ENCODE measurements around the gene FAAP20. TPM values are rescaled to one million over a fixed set of nuclear protein-coding genes. Genes with fewer than 3 reads are reported as not detected.

FAAP20 gene
- total and polyA plus RNA-seq, 4 donors = 5.6 to 31.5 (median 15.7) TPM

DNA sequence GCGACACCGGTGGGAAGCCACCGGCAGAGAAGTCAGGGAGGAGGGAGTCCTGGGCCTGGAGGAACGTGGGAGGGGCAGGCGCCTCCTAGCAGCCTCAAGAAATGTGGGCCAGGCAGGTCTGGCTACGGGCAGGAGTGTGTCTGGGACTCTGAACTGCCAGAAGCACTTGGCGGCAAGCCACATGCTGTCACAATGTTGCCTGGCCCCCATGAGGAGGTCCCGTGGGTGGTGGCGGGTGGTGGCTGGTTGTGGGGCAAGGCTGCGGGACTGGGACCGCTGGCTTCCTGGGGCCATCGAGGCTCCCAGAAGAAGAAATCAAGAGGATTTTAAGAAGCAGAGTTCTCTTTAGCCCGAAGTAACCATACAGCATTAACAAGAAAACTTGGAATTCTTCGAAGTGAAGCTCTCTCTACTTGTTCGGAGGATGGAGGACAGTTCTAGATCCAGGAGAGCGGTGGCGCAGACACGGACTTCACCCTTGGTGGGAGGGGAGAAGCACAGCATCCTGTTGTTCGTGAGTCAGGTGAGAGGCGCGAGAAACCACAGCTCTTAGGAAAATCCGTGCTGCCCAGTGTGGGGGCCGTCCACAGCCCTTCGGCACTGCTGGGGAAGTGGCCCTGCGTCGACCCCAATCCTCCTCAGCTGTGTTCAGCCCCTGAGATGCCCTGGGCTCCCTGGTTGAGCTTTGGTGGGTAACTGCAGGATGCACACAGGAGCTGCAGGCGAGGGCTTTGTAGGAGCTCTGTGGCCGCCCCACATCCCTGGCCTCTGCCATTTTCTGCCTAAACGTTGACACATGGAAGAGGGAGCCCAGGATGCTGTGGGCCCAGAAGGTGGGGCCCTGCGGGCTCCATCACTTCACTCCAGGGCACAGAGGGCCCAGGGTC is 45.9 kb upstream of the FAAP20 start:
- H3K4me3 ChIP-seq (ENCODE audit: low read depth in 1 of 3, low read length in 3 of 3) = no peak overlapping the region
- peak; percentile 71 for DNase-seq (ENCODE audit: low spot score)

DNA sequence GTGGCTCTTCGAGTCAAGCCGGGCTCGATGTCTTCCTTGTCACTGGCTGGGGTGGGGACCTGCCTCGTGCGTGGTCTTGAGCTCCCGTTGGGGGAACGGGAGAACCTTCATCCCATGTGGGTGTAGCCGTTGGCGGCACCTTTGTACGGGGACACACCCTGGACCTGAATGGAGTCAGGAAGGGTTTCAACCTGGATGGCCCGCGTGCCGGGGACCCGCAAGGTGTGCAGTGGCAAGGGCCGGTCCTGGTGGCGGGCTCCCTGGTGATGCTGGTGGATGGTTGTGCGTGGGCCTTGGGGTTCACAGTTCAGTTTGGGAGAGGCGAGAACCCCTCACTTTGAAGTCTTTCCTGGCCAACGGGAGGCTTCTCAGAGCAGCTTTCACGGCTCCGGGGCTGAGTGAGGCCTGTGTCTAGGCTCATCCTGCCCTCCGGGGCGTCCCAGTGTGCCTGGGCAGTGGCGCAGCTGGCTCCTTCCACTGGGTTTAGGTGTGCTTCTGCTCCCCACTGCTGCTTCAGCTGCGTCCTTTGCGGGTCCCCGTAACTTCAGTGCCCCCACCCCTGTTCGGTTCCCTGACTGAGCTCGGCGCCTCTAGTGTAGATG is 44.9 kb upstream of the FAAP20 start:
- Histone ChIP-seq H3K36me3 (ENCODE audit: control insufficient read depth in 4 of 4, insufficient read depth in 3 of 4, low read depth in 1 of 4, low read length in 3 of 4) (no peaks in the 10 kb centered on the region), H3K4me3 (ENCODE audit: low read depth in 1 of 3, low read length in 3 of 3) (no peak overlapping the region), H3K9me3 (ENCODE audit: control insufficient read depth in 4 of 4, low read length in 3 of 4) (no peaks in the 10 kb centered on the region), H3K9ac (ENCODE audit: low read depth in 1 of 2, low read length in 2 of 2) (peak overlapping the region in 1 of 2 donors; percentile 48), H3K27me3 (ENCODE audit: control insufficient read depth in 4 of 4, insufficient read depth in 4 of 4, low read length in 3 of 4) (no peaks in the 10 kb centered on the region), H3K27ac (ENCODE audit: low read depth in 1 of 2, low read length in 2 of 2) (peak overlapping the region; percentile 67 to 78), H3K4me1 (ENCODE audit: control insufficient read depth in 4 of 4, insufficient read depth in 4 of 4, low read length in 3 of 4) (peaks cover 42 to 87% (median 76%) of the 10 kb centered on the region in 4 donors)
- 89% methylated on average over 30 of the region's 30 CpGs for WGBS
- TF ChIP-seq GABPA (IDR thresholded peaks at IDR 0.05 in 1 of 2, conservative IDR thresholded peaks at IDR 0.05 in 1 of 2) (no peak), RXRA (IDR thresholded peaks at IDR 0.05) (no peak), RAD21 (IDR thresholded peaks at IDR 0.05) (no peak), TAF1 (conservative IDR thresholded peaks at IDR 0.05) (no peak), FOXA2 (IDR thresholded peaks at IDR 0.05) (no peak), YY1 (IDR thresholded peaks at IDR 0.05) (no peak), SP1 (IDR thresholded peaks at IDR 0.05) (no peak), NR2F2 (IDR thresholded peaks at IDR 0.05) (no peak)
- TF ChIP-seq, protein P1, sequence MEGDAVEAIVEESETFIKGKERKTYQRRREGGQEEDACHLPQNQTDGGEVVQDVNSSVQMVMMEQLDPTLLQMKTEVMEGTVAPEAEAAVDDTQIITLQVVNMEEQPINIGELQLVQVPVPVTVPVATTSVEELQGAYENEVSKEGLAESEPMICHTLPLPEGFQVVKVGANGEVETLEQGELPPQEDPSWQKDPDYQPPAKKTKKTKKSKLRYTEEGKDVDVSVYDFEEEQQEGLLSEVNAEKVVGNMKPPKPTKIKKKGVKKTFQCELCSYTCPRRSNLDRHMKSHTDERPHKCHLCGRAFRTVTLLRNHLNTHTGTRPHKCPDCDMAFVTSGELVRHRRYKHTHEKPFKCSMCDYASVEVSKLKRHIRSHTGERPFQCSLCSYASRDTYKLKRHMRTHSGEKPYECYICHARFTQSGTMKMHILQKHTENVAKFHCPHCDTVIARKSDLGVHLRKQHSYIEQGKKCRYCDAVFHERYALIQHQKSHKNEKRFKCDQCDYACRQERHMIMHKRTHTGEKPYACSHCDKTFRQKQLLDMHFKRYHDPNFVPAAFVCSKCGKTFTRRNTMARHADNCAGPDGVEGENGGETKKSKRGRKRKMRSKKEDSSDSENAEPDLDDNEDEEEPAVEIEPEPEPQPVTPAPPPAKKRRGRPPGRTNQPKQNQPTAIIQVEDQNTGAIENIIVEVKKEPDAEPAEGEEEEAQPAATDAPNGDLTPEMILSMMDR (IDR thresholded peaks at IDR 0.05; ENCODE audit: low read depth, low read length, missing input control) = no peak
- TF ChIP-seq, protein P2, sequence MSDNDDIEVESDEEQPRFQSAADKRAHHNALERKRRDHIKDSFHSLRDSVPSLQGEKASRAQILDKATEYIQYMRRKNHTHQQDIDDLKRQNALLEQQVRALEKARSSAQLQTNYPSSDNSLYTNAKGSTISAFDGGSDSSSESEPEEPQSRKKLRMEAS (IDR thresholded peaks at IDR 0.05) = no peak
- TF ChIP-seq, protein P3, sequence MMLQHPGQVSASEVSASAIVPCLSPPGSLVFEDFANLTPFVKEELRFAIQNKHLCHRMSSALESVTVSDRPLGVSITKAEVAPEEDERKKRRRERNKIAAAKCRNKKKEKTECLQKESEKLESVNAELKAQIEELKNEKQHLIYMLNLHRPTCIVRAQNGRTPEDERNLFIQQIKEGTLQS (IDR thresholded peaks at IDR 0.05) = no peak
- TF ChIP-seq, protein P4, sequence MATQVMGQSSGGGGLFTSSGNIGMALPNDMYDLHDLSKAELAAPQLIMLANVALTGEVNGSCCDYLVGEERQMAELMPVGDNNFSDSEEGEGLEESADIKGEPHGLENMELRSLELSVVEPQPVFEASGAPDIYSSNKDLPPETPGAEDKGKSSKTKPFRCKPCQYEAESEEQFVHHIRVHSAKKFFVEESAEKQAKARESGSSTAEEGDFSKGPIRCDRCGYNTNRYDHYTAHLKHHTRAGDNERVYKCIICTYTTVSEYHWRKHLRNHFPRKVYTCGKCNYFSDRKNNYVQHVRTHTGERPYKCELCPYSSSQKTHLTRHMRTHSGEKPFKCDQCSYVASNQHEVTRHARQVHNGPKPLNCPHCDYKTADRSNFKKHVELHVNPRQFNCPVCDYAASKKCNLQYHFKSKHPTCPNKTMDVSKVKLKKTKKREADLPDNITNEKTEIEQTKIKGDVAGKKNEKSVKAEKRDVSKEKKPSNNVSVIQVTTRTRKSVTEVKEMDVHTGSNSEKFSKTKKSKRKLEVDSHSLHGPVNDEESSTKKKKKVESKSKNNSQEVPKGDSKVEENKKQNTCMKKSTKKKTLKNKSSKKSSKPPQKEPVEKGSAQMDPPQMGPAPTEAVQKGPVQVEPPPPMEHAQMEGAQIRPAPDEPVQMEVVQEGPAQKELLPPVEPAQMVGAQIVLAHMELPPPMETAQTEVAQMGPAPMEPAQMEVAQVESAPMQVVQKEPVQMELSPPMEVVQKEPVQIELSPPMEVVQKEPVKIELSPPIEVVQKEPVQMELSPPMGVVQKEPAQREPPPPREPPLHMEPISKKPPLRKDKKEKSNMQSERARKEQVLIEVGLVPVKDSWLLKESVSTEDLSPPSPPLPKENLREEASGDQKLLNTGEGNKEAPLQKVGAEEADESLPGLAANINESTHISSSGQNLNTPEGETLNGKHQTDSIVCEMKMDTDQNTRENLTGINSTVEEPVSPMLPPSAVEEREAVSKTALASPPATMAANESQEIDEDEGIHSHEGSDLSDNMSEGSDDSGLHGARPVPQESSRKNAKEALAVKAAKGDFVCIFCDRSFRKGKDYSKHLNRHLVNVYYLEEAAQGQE (IDR thresholded peaks at IDR 0.05) = no peak
- DNase-seq (ENCODE audit: low spot score) = no peak

More for the DNA sequence above, 45.9 kb upstream of the FAAP20 start:
- 56% methylated on average over 30 of the region's 30 CpGs for WGBS
- Histone ChIP-seq H3K9me3 (ENCODE audit: control insufficient read depth in 4 of 4, low read length in 3 of 4) (no peaks in the 10 kb centered on the region), H3K27ac (ENCODE audit: low read depth in 1 of 2, low read length in 2 of 2) (peak overlapping the region; percentile 67 to 78), H3K27me3 (ENCODE audit: control insufficient read depth in 4 of 4, insufficient read depth in 4 of 4, low read length in 3 of 4) (no peaks in the 10 kb centered on the region), H3K36me3 (ENCODE audit: control insufficient read depth in 4 of 4, insufficient read depth in 3 of 4, low read depth in 1 of 4, low read length in 3 of 4) (no peaks in the 10 kb centered on the region), H3K4me1 (ENCODE audit: control insufficient read depth in 4 of 4, insufficient read depth in 4 of 4, low read length in 3 of 4) (peaks cover 36 to 79% (median 70%) of the 10 kb centered on the region in 4 donors), H3K9ac (ENCODE audit: low read depth in 1 of 2, low read length in 2 of 2) (peak overlapping the region in 1 of 2 donors; percentile 48)
- TF ChIP-seq RXRA (IDR thresholded peaks at IDR 0.05) = peak in 1 of 2 donors; percentile 66
- peak; percentile 15 for TF ChIP-seq YY1 (IDR thresholded peaks at IDR 0.05)
- TF ChIP-seq SP1 (IDR thresholded peaks at IDR 0.05) = peak; percentile 45
- TF ChIP-seq, protein P5, sequence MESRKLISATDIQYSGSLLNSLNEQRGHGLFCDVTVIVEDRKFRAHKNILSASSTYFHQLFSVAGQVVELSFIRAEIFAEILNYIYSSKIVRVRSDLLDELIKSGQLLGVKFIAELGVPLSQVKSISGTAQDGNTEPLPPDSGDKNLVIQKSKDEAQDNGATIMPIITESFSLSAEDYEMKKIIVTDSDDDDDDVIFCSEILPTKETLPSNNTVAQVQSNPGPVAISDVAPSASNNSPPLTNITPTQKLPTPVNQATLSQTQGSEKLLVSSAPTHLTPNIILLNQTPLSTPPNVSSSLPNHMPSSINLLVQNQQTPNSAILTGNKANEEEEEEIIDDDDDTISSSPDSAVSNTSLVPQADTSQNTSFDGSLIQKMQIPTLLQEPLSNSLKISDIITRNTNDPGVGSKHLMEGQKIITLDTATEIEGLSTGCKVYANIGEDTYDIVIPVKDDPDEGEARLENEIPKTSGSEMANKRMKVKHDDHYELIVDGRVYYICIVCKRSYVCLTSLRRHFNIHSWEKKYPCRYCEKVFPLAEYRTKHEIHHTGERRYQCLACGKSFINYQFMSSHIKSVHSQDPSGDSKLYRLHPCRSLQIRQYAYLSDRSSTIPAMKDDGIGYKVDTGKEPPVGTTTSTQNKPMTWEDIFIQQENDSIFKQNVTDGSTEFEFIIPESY (IDR thresholded peaks at IDR 0.05) = no peak
- TF ChIP-seq, protein P2 (IDR thresholded peaks at IDR 0.05) = peak; percentile 37
- TF ChIP-seq HNF4A (conservative IDR thresholded peaks at IDR 0.05) = peak; percentile 63 to 76
- TF ChIP-seq FOXA1 (IDR thresholded peaks at IDR 0.05) = no peak
- TF ChIP-seq RAD21 (IDR thresholded peaks at IDR 0.05) = peak; percentile 11 to 39
- TF ChIP-seq GABPA (IDR thresholded peaks at IDR 0.05 in 1 of 2, conservative IDR thresholded peaks at IDR 0.05 in 1 of 2) = no peak
